Activated CD8-positive, alpha-beta memory T cell treated with anti-CD3 and anti-CD28 coated beads, Interleukin-2, amount 50 U/mL, for 24 hours (primary cell): ENCODE data around the gene TMC2.
"Not testable (repeated sequence)": the region's sequence is repeated elsewhere in the genome, so short reads cannot be mapped to it uniquely, and the experiment has no call there.

Experiments used
- DNase-seq: peaks from one replicate; pipeline ENCODE4 v3.0.0-alpha.2; 2020; ENCODE audit errors: extremely low read depth

TMC2 gene

GRCh38 chr20:2663364-2663886, 127.1 kb downstream of the TMC2 start:
- DNase-seq: no peak

DNA sequence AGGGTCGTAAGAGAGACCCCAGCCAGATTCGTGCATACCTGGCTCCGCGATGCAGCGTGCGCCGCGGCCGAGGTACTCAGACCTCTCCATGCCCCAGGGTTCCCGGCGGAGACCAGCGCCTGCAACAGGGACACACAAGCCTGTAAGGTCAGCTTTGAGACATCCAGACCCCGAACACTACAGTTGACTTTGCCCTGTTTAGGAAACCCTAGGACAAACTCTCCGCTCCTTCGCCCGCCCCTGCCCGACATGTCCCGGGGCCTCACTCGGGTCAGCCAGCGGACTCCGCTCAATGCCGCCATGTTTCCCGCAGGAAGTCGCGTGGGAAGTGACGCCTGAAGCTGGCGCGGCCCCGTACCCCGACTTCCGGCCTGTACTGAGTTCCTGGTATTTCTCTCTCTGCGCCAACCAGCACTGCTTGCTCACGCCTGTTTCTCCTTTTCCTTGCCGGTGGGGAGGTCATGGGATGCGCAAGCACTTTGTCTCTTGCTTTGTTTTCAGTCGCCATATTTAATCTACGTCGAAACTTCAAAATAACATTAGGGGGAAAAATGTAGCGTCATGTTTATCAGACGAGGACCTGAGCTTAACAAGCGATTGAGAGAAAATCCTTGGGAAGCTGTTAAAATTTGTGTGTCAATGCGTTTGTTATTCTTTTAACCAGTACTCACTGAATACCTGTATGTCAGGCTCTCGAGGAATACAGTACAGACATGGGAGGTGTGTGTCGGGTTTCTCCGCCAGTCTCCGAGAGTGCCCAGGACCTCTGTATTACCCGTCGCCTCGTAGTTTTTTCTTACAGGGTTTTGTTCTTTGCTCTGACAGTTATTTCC, 127.7 kb downstream of the TMC2 start, which contains the start of gene IDH3B:
Gene IDH3B, minus strand, starts transcription at position 330 of the 833 bp plus-strand sequence. Its CDS starts 28 bp downstream, at position 302.
- DNase-seq: peak; percentile 92

DNA sequence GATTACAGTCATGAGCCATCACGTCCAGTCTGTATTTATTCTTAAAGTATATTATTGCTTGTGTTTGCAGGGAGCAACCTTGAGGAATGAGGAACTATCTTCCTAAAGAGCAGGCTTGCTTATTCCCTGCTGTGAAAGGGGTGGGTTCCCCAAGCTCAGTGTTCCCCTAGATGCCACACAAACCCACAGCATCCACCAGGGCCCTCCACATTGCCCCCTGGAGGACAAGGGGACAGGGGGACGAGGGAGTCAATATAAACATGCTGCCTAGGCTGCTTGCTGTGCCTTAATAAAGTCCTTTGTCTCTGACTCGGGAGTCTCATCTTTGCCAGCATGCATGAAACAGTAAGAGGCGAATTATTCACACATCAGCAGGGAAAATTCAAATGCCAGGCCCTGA, 135.6 kb downstream of the TMC2 start:
- no peak for DNase-seq

GRCh38 chr20:2672446-2672845, 136.1 kb downstream of the TMC2 start:
- no peak for DNase-seq

DNA sequence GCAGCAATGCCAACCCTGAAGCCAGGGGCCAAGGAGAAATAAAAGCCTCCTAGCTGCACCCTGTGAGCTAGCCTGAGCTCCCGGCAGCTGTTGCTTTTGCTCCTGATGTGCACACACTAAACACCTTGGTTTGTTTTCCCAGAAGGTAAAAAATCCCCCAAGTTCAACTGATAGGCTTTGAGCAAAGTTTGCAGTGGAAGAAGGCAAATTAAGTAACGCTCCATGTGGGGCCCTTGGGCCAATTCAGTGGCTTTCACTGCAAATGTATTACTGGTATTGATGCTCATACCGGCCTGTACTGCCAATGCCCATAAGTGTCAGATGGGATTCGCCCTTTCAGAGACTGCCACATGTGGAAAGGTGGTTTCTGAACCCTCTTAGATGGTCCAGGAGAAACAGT, 137.1 kb downstream of the TMC2 start:
- no peak for DNase-seq

- DNase-seq: no peak
These were observed 143.7 kb downstream of the TMC2 start for GRCh38 chr20:2680046-2680445.

DNA sequence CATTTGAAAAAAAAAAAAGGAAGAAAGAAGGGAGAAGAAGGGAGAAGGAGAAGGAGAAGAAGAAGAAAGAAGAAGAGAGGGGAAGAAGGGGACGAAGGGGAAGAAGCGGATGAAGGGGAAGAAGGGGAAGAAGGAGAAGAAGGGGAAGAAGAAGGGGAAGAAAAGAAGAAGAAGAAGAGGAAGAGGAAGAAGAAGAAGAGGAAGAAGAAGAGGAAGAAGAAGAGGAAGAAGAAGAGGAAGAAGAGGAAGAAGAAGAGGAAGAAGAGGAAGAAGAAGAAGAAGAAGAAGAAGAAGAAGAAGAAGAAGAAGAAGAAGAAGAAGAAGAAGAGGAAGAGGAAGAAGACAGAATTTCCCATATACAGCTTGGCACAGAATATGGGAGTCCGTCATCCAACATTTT, 145.7 kb downstream of the TMC2 start:
- not testable (repeated sequence) for DNase-seq

GRCh38 chr20:2684817-2685216, 148.4 kb downstream of the TMC2 start:
- DNase-seq: not testable (repeated sequence)

- DNase-seq: no peak
These were observed 151.1 kb downstream of the TMC2 start for GRCh38 chr20:2687514-2687913.

GRCh38 chr20:2688041-2688591, 151.7 kb downstream of the TMC2 start:
- DNase-seq: peak; percentile 39

GRCh38 chr20:2690213-2690612, 153.8 kb downstream of the TMC2 start:
- DNase-seq: no peak

DNA sequence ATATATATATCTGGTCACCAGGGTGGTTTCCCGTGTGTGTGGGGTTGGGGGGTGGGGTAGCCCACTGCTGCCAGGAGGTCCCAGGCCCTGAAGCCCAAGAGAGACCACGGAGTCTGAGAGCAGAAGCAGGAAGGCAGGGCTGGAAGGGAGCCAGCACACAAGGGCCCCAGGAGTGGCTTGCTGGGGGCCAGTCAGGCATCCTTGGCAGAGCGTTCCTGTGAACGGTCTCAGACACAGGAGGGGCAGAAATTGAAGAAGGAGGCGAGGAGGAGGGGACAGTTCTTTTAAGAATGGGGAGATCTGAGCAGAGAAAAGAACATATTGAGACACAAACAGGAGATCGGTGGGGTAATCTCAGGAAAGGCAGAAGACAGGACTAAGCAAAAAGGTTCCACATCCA, 154.3 kb downstream of the TMC2 start:
- no peak for DNase-seq

GRCh38 chr20:2691127-2691526, 154.8 kb downstream of the TMC2 start:
- DNase-seq: no peak
